HL-60 (cell line): ENCODE results near the gene CCDC39.

Source experiments
- DNase-seq, 2 experiments: peaks; one replicate each; pipeline ENCODE4 v3.0.0-alpha.2; 2010 to 2020; ENCODE audit warnings: low read depth in 1 of 2, low spot score in 1 of 2
- H3K27ac ChIP-seq: fragments of 250-450 bp; sonication (Bioruptor Pico); replicated peaks from 2 replicates; pipeline ENCODE4 v1.5.1; 2020; ENCODE audit warnings: mild to moderate bottlenecking, moderate library complexity
- H3K27me3 ChIP-seq: fragments of 250-450 bp; sonication (Bioruptor Pico); 2 replicates; pipeline ENCODE4 v1.5.1; 2021; ENCODE audit warnings: mild to moderate bottlenecking, moderate library complexity; ENCODE audit not compliant: insufficient read depth, poor library complexity, severe bottlenecking
- H3K4me3 ChIP-seq: replicated peaks from 2 replicates; pipeline ENCODE4 v1.5.1; 2011; ENCODE audit warnings: mild to moderate bottlenecking, control low read depth, low read length; ENCODE audit not compliant: insufficient read depth
- GABPA ChIP-seq: IDR thresholded peaks from 2 replicates; pipeline ENCODE4 v1.6.1; 2012; ENCODE audit warnings: low read depth
- POLR2AphosphoS5 ChIP-seq: IDR thresholded peaks from 2 replicates; pipeline ENCODE4 v1.6.1; 2012; ENCODE audit warnings: low read depth
- SPI1 ChIP-seq: IDR thresholded peaks from 2 replicates; pipeline ENCODE4 v1.6.1; 2012; ENCODE audit warnings: low read depth, mild to moderate bottlenecking, borderline replicate concordance
- TF ChIP-seq, protein P1 (sequence below): IDR thresholded peaks from one replicate; pipeline ENCODE4 v1.5.1; 2011; ENCODE audit warnings: low read length, control low read depth, inconsistent platforms; ENCODE audit not compliant: insufficient read depth
- TF ChIP-seq, protein P2 (sequence below): IDR thresholded peaks from 2 replicates; pipeline ENCODE4 v1.6.1; 2012; ENCODE audit warnings: low read depth; ENCODE audit not compliant: insufficient replicate concordance

Gene CCDC39

DNA sequence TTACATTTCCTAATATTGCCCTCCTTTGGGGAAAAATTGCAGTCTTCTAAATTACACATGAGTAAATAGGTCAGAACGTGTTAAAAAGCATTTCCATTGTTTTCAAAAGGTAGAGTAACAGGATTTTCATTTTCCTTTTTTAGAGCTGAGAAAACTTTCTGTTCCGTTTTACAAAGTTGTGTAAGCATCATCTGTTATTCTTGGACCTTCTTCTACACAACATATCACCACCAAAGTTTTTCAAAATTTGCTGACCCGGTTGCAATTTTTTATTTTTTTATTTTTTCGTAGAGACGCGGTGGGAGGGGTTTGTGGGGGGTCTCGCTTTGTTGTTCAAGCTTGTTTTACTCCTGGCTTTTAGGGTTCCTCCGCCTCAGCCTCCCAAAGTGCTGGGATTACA lies 1.1 kb downstream of the CCDC39 start:
- no peak for DNase-seq
- TF ChIP-seq, protein P1, sequence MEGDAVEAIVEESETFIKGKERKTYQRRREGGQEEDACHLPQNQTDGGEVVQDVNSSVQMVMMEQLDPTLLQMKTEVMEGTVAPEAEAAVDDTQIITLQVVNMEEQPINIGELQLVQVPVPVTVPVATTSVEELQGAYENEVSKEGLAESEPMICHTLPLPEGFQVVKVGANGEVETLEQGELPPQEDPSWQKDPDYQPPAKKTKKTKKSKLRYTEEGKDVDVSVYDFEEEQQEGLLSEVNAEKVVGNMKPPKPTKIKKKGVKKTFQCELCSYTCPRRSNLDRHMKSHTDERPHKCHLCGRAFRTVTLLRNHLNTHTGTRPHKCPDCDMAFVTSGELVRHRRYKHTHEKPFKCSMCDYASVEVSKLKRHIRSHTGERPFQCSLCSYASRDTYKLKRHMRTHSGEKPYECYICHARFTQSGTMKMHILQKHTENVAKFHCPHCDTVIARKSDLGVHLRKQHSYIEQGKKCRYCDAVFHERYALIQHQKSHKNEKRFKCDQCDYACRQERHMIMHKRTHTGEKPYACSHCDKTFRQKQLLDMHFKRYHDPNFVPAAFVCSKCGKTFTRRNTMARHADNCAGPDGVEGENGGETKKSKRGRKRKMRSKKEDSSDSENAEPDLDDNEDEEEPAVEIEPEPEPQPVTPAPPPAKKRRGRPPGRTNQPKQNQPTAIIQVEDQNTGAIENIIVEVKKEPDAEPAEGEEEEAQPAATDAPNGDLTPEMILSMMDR, result no peak
- no peak for TF ChIP-seq GABPA
- TF ChIP-seq SPI1, result no peak
- TF ChIP-seq, protein P2, sequence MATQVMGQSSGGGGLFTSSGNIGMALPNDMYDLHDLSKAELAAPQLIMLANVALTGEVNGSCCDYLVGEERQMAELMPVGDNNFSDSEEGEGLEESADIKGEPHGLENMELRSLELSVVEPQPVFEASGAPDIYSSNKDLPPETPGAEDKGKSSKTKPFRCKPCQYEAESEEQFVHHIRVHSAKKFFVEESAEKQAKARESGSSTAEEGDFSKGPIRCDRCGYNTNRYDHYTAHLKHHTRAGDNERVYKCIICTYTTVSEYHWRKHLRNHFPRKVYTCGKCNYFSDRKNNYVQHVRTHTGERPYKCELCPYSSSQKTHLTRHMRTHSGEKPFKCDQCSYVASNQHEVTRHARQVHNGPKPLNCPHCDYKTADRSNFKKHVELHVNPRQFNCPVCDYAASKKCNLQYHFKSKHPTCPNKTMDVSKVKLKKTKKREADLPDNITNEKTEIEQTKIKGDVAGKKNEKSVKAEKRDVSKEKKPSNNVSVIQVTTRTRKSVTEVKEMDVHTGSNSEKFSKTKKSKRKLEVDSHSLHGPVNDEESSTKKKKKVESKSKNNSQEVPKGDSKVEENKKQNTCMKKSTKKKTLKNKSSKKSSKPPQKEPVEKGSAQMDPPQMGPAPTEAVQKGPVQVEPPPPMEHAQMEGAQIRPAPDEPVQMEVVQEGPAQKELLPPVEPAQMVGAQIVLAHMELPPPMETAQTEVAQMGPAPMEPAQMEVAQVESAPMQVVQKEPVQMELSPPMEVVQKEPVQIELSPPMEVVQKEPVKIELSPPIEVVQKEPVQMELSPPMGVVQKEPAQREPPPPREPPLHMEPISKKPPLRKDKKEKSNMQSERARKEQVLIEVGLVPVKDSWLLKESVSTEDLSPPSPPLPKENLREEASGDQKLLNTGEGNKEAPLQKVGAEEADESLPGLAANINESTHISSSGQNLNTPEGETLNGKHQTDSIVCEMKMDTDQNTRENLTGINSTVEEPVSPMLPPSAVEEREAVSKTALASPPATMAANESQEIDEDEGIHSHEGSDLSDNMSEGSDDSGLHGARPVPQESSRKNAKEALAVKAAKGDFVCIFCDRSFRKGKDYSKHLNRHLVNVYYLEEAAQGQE, result no peak
- no peak for TF ChIP-seq POLR2AphosphoS5
- Histone ChIP-seq H3K27me3 (peaks cover 22% of the 10 kb centered on the region), H3K27ac (no peak overlapping the region), H3K4me3 (no peak overlapping the region)

DNA sequence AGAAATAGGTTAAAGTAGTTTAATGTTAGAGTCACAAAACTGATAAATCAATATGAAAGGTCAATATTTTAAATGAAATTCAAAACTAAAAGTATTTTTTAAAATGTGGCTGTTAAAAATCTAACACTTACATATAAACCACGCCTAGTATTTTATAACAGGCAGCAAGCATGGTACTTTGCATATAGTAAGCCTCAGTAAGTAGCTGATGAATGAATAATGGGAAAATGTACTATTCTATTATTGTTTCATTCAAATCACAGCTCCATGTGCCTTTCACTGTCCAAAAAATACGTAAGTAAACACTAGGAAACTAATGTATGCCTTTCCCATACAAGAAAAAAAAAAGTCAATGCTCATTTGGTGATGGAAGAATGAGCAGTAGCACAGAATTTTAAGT lies 17.8 kb downstream of the CCDC39 start:
- Histone ChIP-seq H3K4me3 (no peak overlapping the region), H3K27ac (no peak overlapping the region), H3K27me3 (no peaks in the 10 kb centered on the region)
- no peak for TF ChIP-seq POLR2AphosphoS5
- no peak for TF ChIP-seq SPI1
- TF ChIP-seq, protein P2, result no peak
- no peak for TF ChIP-seq GABPA
- TF ChIP-seq, protein P1, result no peak
- DNase-seq, result no peak

DNA sequence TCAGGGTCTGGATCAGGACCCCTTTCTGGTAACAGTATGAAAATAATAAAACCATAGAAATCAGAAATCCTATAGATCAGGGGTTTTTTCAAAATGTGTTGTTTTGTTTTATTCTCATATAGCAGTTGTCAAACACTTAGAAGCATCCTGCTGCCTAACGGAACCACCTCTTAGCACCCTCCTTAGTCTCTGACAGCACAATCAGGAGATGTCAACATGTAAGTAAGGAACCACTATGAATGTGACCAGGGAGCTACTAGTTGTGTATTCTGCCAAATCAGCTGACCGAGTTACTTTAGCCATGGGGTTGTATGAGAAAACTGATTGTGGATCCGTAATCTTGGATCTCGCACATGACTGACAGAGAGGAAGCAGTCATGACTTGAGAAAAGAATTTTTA lies 22.2 kb downstream of the CCDC39 start:
- TF ChIP-seq GABPA, result no peak
- no peak for TF ChIP-seq POLR2AphosphoS5
- TF ChIP-seq, protein P2, result no peak
- TF ChIP-seq SPI1, result no peak
- TF ChIP-seq, protein P1, result no peak
- no peaks in the 10 kb centered on the region for H3K27me3 ChIP-seq
- H3K27ac ChIP-seq, result no peak overlapping the region
- no peak overlapping the region for H3K4me3 ChIP-seq
- no peak for DNase-seq
